Liver (tissue), 3 donors: ENCODE measurements around the gene PLA2G3.

Experiments
- CTCF ChIP-seq: fragments of 150-350 bp; IDR thresholded peaks from 2 replicates; pipeline ENCODE4 v1.5.1; 2017; ENCODE audit warnings: improper control_type of control experiment, low read depth, low read length; ENCODE audit not compliant: missing input control
- EGR1 ChIP-seq, 2 donors: IDR thresholded peaks; 2 replicates each; pipeline ENCODE4 v1.6.1; 2016 to 2018; ENCODE audit warnings: antibody characterized with exemption in 2 of 2, low read depth in 2 of 2
- GABPA ChIP-seq, 2 donors: IDR thresholded peaks in 1 of 2; conservative IDR thresholded peaks in 1 of 2; 2 replicates each; pipeline ENCODE4 v1.6.1; 2016; ENCODE audit warnings: antibody characterized with exemption in 2 of 2, mild to moderate bottlenecking in 1 of 2, moderate library complexity in 1 of 2
- MAX ChIP-seq: IDR thresholded peaks from 2 replicates; pipeline ENCODE4 v1.6.1; 2016; ENCODE audit warnings: antibody characterized with exemption
- RAD21 ChIP-seq, 2 donors: IDR thresholded peaks; 2 replicates each; pipeline ENCODE4 v1.6.1; 2016; ENCODE audit warnings: antibody characterized with exemption in 2 of 2, mild to moderate bottlenecking in 2 of 2
- RXRA ChIP-seq, 2 donors: IDR thresholded peaks; 2 replicates each; pipeline ENCODE4 v1.6.1; 2017 to 2018; ENCODE audit warnings: antibody characterized with exemption in 2 of 2, mild to moderate bottlenecking in 1 of 2
- SP1 ChIP-seq: IDR thresholded peaks from 2 replicates; pipeline ENCODE4 v1.6.1; 2018; ENCODE audit warnings: antibody characterized with exemption, mild to moderate bottlenecking
- TAF1 ChIP-seq: conservative IDR thresholded peaks from 2 replicates; pipeline ENCODE4 v1.6.1; 2016; ENCODE audit warnings: antibody characterized with exemption, mild to moderate bottlenecking
- YY1 ChIP-seq: IDR thresholded peaks from 2 replicates; pipeline ENCODE4 v1.6.1; 2016; ENCODE audit warnings: antibody characterized with exemption, mild to moderate bottlenecking
- TF ChIP-seq, protein P1 (sequence below): IDR thresholded peaks from 2 replicates; pipeline ENCODE4 v1.6.1; 2016; ENCODE audit warnings: antibody characterized with exemption
- TF ChIP-seq, protein P2 (sequence below): IDR thresholded peaks from 2 replicates; pipeline ENCODE4 v1.6.1; 2016; ENCODE audit warnings: antibody characterized with exemption, mild to moderate bottlenecking
- TF ChIP-seq, protein P3 (sequence below): IDR thresholded peaks from 2 replicates; pipeline ENCODE4 v1.6.1; 2016; ENCODE audit warnings: antibody characterized with exemption
- donor health status: healthy.
- donor health status: healthy.

GRCh38 chr22:31140746-31141145, 438 bp upstream of the PLA2G3 start:
- TF ChIP-seq MAX (no peak), SP1 (no peak), CTCF (no peak), YY1 (no peak), EGR1 (IDR thresholded peaks at IDR 0.05; ENCODE audit: low read depth in 2 of 2) (no peak), GABPA (IDR thresholded peaks at IDR 0.05 in 1 of 2, conservative IDR thresholded peaks at IDR 0.05 in 1 of 2) (no peak), TAF1 (no peak), RAD21 (IDR thresholded peaks at IDR 0.05) (no peak), RXRA (IDR thresholded peaks at IDR 0.05) (no peak)
- TF ChIP-seq, protein P1, sequence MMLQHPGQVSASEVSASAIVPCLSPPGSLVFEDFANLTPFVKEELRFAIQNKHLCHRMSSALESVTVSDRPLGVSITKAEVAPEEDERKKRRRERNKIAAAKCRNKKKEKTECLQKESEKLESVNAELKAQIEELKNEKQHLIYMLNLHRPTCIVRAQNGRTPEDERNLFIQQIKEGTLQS, result no peak
- TF ChIP-seq, protein P2, sequence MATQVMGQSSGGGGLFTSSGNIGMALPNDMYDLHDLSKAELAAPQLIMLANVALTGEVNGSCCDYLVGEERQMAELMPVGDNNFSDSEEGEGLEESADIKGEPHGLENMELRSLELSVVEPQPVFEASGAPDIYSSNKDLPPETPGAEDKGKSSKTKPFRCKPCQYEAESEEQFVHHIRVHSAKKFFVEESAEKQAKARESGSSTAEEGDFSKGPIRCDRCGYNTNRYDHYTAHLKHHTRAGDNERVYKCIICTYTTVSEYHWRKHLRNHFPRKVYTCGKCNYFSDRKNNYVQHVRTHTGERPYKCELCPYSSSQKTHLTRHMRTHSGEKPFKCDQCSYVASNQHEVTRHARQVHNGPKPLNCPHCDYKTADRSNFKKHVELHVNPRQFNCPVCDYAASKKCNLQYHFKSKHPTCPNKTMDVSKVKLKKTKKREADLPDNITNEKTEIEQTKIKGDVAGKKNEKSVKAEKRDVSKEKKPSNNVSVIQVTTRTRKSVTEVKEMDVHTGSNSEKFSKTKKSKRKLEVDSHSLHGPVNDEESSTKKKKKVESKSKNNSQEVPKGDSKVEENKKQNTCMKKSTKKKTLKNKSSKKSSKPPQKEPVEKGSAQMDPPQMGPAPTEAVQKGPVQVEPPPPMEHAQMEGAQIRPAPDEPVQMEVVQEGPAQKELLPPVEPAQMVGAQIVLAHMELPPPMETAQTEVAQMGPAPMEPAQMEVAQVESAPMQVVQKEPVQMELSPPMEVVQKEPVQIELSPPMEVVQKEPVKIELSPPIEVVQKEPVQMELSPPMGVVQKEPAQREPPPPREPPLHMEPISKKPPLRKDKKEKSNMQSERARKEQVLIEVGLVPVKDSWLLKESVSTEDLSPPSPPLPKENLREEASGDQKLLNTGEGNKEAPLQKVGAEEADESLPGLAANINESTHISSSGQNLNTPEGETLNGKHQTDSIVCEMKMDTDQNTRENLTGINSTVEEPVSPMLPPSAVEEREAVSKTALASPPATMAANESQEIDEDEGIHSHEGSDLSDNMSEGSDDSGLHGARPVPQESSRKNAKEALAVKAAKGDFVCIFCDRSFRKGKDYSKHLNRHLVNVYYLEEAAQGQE, result no peak
- TF ChIP-seq, protein P3, sequence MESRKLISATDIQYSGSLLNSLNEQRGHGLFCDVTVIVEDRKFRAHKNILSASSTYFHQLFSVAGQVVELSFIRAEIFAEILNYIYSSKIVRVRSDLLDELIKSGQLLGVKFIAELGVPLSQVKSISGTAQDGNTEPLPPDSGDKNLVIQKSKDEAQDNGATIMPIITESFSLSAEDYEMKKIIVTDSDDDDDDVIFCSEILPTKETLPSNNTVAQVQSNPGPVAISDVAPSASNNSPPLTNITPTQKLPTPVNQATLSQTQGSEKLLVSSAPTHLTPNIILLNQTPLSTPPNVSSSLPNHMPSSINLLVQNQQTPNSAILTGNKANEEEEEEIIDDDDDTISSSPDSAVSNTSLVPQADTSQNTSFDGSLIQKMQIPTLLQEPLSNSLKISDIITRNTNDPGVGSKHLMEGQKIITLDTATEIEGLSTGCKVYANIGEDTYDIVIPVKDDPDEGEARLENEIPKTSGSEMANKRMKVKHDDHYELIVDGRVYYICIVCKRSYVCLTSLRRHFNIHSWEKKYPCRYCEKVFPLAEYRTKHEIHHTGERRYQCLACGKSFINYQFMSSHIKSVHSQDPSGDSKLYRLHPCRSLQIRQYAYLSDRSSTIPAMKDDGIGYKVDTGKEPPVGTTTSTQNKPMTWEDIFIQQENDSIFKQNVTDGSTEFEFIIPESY, result no peak
